ENCODE measurements around the gene ADGRF5. TPM values are rescaled to one million over a fixed set of nuclear protein-coding genes. Genes with fewer than 3 reads are reported as not detected.

ADGRF5 gene
- total and polyA plus RNA-seq, 2 experiments from 2014 or later: not detected

DNA sequence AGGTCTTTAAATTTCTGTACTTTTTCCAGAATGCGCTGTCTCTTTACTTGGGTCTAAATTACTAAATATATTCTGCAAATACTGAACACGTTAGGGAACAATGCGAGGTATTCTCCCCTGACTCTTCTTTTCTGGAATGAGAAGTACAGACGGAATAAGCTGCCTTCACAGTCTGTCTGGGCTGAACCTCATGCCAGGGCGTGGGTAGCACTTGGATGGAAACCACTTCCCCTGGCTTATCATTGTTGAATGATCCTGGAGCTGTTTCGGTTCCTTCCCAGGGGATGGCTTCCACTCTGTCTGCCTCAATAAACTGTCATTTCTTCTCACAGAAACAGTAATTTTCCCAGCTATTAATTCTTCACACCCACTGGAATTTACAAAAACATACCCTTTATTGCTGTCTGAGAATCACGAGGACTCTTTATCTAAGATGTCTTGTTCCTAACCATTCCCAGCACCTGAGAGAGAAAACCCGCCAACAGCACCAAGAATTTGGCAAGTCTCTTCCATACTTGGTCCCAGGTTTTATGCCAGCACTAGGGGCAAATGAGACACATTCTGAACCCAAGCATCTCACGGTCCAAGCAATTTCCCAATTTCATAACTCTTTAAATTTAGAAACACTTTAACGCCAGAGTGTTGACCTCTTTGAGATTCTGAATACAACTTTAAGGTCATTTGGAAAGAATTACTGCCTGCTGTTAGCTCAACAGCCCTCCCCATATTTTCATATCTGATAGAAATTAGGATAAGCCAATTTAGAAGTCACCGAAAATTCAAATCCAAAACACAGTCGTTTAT lies 43.2 kb upstream of the ADGRF5 start (continued):
- TF ChIP-seq NANOG (IDR thresholded peaks at IDR 0.05; ENCODE audit: borderline replicate concordance): no peak
- no peak for TF ChIP-seq EZH2 (IDR thresholded peaks at IDR 0.05; ENCODE audit: low read depth, unreplicated experiment)
- TF ChIP-seq CREB1 (CRISPR knock-in tag; IDR thresholded peaks at IDR 0.05; ENCODE audit: low read depth): no peak
- no peak for TF ChIP-seq ZNF331 (CRISPR knock-in tag; IDR thresholded peaks at IDR 0.05; ENCODE audit: low read depth)
- no peak for TF ChIP-seq CTCF (conservative IDR thresholded peaks at IDR 0.05; ENCODE audit: low read depth in 2 of 2)
- no peak for TF ChIP-seq ETS1 (IDR thresholded peaks at IDR 0.05)
- no peak for TF ChIP-seq EZH2phosphoT487 (IDR thresholded peaks at IDR 0.05; ENCODE audit: unreplicated experiment)
- no peak for TF ChIP-seq JUNB (IDR thresholded peaks at IDR 0.05; ENCODE audit: unreplicated experiment)

DNA sequence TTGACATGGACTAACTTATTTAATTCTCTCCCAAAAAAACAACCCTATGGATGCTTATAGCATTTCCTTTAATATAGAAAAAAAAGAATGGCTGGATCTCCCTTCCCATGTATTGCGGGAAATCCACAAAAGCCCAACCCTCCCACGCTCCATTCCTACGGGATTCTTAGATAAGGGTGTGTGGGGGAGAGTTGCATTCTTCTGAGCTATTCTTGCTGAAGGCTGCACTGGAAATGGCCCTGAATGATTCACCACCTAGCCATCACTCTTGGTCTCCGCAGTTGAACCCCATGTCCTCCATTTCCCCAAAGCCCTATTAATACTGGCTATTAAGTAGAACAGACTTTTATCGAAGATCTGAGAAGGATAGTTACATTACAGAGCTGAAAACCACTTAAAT lies 41.9 kb upstream of the ADGRF5 start:
- Mint-ChIP-seq H3K4me3 (no peak overlapping the region), H3K27me3 (ENCODE audit: insufficient read depth, low read depth, poor library complexity) (no peaks in the 10 kb centered on the region), H3K4me1 (no peaks in the 10 kb centered on the region), H3K9me3 (no peaks in the 10 kb centered on the region), H3K27ac (no peak overlapping the region), H3K36me3 (ENCODE audit: low read depth) (no peaks in the 10 kb centered on the region)
- Histone ChIP-seq H3K79me2 (replicated peaks; ENCODE audit: insufficient read depth) (no peaks in the 10 kb centered on the region), H3K4me2 (no peak overlapping the region), H3K27ac (ENCODE audit: low read depth) (no peak overlapping the region), H4K20me1 (replicated peaks; ENCODE audit: insufficient read depth) (no peaks in the 10 kb centered on the region), H2AFZ (no peak overlapping the region), H3K4me3 (no peak overlapping the region), H3K36me3 (ENCODE audit: insufficient read depth) (no peaks in the 10 kb centered on the region), H3K9me2 (ENCODE audit: insufficient read depth) (peaks cover 7% of the 10 kb centered on the region), H3K4me1 (ENCODE audit: insufficient read depth) (peaks cover 8% of the 10 kb centered on the region; the same call in 1 of the 2 replicates), H3K27me3 (ENCODE audit: insufficient read depth) (no peaks in the 10 kb centered on the region), H3F3A (replicated peaks; ENCODE audit: low read depth) (no peaks in the 10 kb centered on the region)
- no peak for DNase-seq (ENCODE audit: low spot score)
- no peak for ATAC-seq
- no peak for TF ChIP-seq EZH2phosphoT487 (IDR thresholded peaks at IDR 0.05; ENCODE audit: unreplicated experiment)
- TF ChIP-seq ETS1 (IDR thresholded peaks at IDR 0.05): no peak
- TF ChIP-seq EZH2 (IDR thresholded peaks at IDR 0.05; ENCODE audit: low read depth, unreplicated experiment): no peak
- TF ChIP-seq, protein P1, sequence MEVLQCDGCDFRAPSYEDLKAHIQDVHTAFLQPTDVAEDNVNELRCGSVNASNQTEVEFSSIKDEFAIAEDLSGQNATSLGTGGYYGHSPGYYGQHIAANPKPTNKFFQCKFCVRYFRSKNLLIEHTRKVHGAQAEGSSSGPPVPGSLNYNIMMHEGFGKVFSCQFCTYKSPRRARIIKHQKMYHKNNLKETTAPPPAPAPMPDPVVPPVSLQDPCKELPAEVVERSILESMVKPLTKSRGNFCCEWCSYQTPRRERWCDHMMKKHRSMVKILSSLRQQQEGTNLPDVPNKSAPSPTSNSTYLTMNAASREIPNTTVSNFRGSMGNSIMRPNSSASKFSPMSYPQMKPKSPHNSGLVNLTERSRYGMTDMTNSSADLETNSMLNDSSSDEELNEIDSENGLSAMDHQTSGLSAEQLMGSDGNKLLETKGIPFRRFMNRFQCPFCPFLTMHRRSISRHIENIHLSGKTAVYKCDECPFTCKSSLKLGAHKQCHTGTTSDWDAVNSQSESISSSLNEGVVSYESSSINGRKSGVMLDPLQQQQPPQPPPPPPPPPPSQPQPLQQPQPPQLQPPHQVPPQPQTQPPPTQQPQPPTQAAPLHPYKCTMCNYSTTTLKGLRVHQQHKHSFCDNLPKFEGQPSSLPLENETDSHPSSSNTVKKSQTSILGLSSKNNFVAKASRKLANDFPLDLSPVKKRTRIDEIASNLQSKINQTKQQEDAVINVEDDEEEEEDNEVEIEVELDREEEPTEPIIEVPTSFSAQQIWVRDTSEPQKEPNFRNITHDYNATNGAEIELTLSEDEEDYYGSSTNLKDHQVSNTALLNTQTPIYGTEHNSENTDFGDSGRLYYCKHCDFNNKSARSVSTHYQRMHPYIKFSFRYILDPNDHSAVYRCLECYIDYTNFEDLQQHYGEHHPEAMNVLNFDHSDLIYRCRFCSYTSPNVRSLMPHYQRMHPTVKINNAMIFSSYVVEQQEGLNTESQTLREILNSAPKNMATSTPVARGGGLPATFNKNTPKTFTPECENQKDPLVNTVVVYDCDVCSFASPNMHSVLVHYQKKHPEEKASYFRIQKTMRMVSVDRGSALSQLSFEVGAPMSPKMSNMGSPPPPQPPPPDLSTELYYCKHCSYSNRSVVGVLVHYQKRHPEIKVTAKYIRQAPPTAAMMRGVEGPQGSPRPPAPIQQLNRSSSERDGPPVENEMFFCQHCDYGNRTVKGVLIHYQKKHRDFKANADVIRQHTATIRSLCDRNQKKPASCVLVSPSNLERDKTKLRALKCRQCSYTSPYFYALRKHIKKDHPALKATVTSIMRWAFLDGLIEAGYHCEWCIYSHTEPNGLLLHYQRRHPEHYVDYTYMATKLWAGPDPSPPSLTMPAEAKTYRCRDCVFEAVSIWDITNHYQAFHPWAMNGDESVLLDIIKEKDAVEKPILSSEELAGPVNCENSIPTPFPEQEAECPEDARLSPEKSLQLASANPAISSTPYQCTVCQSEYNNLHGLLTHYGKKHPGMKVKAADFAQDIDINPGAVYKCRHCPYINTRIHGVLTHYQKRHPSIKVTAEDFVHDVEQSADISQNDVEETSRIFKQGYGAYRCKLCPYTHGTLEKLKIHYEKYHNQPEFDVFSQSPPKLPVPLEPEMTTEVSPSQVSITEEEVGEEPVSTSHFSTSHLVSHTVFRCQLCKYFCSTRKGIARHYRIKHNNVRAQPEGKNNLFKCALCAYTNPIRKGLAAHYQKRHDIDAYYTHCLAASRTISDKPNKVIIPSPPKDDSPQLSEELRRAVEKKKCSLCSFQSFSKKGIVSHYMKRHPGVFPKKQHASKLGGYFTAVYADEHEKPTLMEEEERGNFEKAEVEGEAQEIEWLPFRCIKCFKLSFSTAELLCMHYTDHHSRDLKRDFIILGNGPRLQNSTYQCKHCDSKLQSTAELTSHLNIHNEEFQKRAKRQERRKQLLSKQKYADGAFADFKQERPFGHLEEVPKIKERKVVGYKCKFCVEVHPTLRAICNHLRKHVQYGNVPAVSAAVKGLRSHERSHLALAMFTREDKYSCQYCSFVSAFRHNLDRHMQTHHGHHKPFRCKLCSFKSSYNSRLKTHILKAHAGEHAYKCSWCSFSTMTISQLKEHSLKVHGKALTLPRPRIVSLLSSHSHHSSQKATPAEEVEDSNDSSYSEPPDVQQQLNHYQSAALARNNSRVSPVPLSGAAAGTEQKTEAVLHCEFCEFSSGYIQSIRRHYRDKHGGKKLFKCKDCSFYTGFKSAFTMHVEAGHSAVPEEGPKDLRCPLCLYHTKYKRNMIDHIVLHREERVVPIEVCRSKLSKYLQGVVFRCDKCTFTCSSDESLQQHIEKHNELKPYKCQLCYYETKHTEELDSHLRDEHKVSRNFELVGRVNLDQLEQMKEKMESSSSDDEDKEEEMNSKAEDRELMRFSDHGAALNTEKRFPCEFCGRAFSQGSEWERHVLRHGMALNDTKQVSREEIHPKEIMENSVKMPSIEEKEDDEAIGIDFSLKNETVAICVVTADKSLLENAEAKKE (CRISPR knock-in tag; IDR thresholded peaks at IDR 0.05): no peak
- TF ChIP-seq STAT1 (IDR thresholded peaks at IDR 0.05; ENCODE audit: unreplicated experiment): no peak
- TF ChIP-seq CREB1 (CRISPR knock-in tag; IDR thresholded peaks at IDR 0.05; ENCODE audit: low read depth): no peak
- no peak for TF ChIP-seq ZNF114 (CRISPR knock-in tag; IDR thresholded peaks at IDR 0.05)
- TF ChIP-seq POLR2AphosphoS5 (IDR thresholded peaks at IDR 0.05; ENCODE audit: low read depth): no peak

Data from GM23338 (cell line).